Stimulated activated CD4-positive, alpha-beta T cell treated with anti-CD3 and anti-CD28 coated beads, TNF-alpha, amount 100 ng/mL, for 24 hours (primary cell): ENCODE results near the gene CC2D1B.

Experiments used
- DNase-seq, 3 experiments: peaks; one replicate each; pipeline ENCODE4 v3.0.0-alpha.2; 2020; ENCODE audit warnings: low read depth in 3 of 3

Gene CC2D1B

GRCh38 chr1:52305417-52306226 is 60.4 kb downstream of the CC2D1B start:
- no peak for DNase-seq
